NCI-H774 (cell line): Measurements from ENCODE around the gene ERBB2.
A peak's percentile ranks its signal among the peaks of the same experiment; 100 is the strongest.
"Not testable (repeated sequence)": the region's sequence is repeated elsewhere in the genome, so short reads cannot be mapped to it uniquely, and the experiment has no call there.

Experiments
- DNase-seq: peaks from one replicate; lab custom pipeline; 2025; lab: John Stamatoyannopoulos, UW

ERBB2 gene

GRCh38 chr17:39725923-39726322 is 26.1 kb downstream of the ERBB2 start:
- DNase-seq: not testable (repeated sequence)

- no peak for DNase-seq
These were observed 26.8 kb downstream of the ERBB2 start for GRCh38 chr17:39726617-39727016.

DNA sequence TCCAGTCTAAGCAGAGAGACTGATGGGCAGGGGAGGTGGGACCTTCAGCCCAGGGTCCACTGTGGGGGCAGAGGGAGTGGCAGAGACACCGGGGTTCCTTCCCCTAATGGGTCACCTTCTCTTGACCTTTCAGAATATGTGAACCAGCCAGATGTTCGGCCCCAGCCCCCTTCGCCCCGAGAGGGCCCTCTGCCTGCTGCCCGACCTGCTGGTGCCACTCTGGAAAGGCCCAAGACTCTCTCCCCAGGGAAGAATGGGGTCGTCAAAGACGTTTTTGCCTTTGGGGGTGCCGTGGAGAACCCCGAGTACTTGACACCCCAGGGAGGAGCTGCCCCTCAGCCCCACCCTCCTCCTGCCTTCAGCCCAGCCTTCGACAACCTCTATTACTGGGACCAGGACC is 27.7 kb downstream of the ERBB2 start:
- no peak for DNase-seq

- DNase-seq: no peak
These were observed 29.5 kb downstream of the ERBB2 start for GRCh38 chr17:39729280-39729851.

DNA sequence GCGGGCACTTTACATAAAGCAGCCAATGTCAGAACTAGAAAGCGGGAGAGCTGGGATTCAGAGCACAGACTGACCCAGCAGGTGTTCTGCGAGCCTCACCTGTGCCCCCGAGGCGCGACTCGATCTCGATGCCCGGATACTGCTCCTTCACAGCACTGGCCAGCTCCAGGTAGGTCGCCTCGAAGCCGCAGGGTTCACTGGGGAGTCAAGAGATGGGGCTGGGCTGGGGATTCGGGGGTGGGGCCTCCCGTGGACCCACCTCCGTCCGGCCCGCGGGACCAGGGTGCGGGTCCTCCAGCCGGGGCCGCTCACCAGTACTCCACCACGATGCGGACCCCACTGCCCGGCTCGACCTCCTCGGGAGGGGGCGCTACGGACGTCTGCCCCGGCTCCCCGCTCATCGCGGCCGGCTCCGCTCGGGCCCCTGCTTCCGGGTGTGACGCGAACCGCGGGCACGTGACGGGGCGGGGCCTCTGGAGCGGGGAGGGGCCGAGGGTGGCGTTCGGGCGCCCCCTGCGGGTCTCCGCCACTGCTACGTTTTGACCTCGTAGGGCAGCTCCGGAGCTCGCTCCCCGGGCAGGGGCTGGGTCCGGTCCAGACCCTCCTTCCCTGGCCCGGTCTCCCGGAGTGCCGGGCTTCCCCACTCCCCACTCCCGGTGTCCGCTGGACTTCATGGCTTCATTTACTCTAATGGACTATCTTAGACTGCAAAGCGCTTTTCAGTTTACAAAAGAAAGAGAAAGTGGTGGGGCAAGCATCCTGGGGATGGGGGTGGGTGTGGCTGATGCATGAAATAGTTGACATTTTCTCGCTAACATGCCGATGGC is 30.4 kb downstream of the ERBB2 start, which contains the start of gene MIEN1:
Gene MIEN1, minus strand, starts transcription at position 438 of the 827 bp plus-strand sequence. Its CDS starts 37 bp downstream, at position 401.
- peak; percentile 91 for DNase-seq

DNA sequence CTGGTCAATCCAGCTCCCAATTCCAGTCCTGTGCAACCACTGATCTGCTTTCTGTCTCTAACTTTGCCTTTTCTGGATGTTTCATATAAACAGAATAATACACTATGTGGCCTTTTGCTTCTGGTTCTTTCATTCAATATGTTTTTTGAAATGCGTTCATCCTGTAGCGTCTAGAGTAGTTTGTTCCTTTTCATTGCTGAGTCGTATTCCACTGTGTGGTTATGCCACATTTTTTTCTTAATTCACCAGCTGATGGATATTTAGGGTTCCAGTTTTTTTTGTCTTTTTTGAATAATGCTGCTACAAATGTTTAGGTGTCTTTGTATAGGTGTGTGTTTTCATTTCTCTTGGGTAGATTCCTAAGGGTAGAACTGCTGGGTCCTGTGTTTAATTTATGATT is 32.7 kb downstream of the ERBB2 start:
- no peak for DNase-seq

DNA sequence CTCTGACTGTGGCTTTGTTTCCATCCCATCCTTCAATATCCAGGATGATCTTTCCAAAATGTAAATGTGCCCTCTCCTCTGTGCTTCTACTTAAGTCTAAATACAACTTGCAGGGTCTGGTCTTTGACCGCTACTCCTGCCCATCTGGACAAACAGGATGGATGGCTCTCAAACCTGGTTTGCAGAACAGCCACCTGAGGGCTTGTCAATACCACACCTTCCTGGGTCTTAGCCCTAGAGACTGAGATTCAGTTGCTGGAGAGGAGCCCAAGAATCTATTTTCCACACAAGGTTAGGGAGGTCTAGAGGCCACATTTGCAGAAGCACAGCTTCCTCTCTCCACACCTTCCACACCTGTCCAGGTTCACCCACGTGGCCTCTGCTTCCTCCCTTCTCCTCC is 36.0 kb downstream of the ERBB2 start:
- DNase-seq: no peak

- no peak for DNase-seq
These were observed 36.7 kb downstream of the ERBB2 start for GRCh38 chr17:39736319-39737165.

- no peak for DNase-seq
These were observed 37.4 kb downstream of the ERBB2 start for GRCh38 chr17:39737206-39737759.

- peak; percentile 90 for DNase-seq
These were observed 38.1 kb downstream of the ERBB2 start, which contains the start of gene GRB7 for GRCh38 chr17:39737760-39738567. Gene GRB7, plus strand, starts transcription at chr17:39737938. Its CDS starts 4,364 bp downstream, at chr17:39742302.

DNA sequence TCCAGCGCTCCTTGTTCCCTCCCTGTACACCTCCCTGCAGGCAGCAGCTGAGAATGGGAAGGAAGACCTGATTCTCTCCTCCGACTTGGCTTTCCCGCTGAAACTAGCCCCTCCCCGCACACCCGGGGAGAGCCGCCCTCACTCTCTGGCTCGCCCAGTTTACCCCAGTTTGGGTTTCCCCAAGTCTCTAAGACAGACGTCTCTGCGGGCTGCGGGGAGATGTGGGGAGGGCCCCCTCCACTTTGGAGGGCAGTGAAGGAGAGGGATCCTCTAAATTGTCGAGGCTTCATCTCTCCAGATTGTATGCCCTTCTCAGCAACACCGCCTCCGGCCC is 38.7 kb downstream of the ERBB2 start:
- DNase-seq: peak; percentile 64

GRCh38 chr17:39738983-39739884 is 39.4 kb downstream of the ERBB2 start:
- peak; percentile 91 for DNase-seq

- DNase-seq: no peak
These were observed 40.1 kb downstream of the ERBB2 start for GRCh38 chr17:39739885-39740356.

- DNase-seq: no peak
These were observed 40.7 kb downstream of the ERBB2 start for GRCh38 chr17:39740357-39741111.

DNA sequence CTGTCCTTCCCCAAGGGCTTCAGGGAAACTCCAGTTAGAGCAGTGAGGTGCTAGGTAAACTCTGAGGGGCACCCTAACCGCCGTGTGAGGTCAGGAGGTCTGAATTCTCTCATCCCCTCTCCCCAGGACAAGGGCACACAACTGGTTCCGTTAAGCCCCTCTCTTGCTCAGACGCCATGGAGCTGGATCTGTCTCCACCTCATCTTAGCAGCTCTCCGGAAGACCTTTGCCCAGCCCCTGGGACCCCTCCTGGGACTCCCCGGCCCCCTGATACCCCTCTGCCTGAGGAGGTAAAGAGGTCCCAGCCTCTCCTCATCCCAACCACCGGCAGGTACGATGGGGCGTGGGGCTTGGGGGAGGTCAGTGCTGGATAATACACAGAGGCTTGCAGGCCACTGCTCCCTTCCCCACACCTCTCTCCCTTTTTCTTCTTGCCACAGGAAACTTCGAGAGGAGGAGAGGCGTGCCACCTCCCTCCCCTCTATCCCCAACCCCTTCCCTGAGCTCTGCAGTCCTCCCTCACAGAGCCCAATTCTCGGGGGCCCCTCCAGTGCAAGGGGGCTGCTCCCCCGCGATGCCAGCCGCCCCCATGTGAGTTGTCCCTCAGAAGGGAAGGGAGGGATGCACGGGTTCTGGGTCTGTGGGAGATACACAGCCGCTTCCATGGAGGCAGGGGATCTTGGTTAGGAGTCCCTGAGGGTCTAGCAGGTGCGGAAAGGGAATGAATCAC is 42.4 kb downstream of the ERBB2 start:
- DNase-seq: no peak

DNA sequence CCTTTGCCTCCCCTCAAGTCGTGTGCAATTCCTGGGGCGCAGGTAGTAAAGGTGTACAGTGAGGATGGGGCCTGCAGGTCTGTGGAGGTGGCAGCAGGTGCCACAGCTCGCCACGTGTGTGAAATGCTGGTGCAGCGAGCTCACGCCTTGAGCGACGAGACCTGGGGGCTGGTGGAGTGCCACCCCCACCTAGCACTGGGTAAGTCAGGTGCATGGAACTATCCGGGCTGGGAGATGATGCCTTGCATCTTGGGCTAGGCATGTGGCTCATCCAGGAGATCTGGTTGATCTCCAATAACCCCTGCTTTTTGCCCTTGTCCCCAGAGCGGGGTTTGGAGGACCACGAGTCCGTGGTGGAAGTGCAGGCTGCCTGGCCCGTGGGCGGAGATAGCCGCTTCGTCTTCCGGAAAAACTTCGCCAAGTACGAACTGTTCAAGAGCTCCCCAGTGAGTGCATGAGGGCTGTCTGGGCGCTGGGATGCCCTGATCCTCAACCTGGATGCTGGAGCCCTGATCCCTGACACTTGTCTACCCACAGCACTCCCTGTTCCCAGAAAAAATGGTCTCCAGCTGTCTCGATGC is 43.1 kb downstream of the ERBB2 start:
- DNase-seq: no peak

DNA sequence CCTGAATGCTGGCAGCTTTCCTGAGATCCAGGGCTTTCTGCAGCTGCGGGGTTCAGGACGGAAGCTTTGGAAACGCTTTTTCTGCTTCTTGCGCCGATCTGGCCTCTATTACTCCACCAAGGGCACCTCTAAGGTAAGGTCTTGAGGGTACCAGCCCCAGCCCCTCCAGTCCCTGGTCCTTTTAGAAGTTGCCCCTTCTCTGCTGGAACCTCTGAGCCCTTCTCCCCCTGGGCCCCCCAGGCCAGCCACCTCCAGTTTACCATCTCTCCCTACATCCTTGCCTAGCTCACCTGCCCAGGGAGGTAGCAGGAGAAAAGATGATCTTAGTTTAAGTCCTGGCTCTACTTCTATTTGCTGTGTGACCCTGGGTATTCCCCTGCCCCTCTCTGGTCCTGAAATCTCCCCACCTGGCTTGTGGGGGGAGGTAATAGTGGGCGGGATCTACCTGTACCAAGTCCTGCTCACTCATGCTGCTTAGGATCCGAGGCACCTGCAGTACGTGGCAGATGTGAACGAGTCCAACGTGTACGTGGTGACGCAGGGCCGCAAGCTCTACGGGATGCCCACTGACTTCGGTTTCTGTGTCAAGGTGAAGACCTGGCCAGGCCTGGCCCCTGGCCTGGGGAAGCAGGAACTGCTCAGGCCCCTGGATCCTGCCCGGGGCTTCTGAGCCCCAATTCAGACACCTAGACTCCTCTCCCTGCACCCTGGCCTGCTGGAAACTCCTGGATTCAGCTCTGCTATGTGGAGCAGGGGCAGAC is 44.4 kb downstream of the ERBB2 start:
- no peak for DNase-seq

- no peak for DNase-seq
These were observed 45.0 kb downstream of the ERBB2 start for GRCh38 chr17:39744836-39745215.
